Endothelial cell of umbilical vein (primary cell): ENCODE measurements around the gene PLA2G4B. TPM values are rescaled to one million over a fixed set of nuclear protein-coding genes. Genes with fewer than 3 reads are reported as not detected.

Source experiments
- BruUV-seq: library from RNA; stranded (reverse); fragments of 400-500 nt; replicated peaks from 2 replicates; lab custom pipeline; 2021; lab: Mats Ljungman, UMichigan
- CTCF ChIA-PET: fragments of 300-600, 350-600 bp; sonication (Branson Sonifier 250); formaldehyde crosslinking; loops from one replicate; lab custom pipeline; 2021; ENCODE audit warnings: antibody characterized with exemption, inconsistent platforms; lab: Charles Lee
- POLR2A ChIA-PET: fragments of 300-600, 350-600 bp; sonication (Branson Sonifier 250); formaldehyde crosslinking; loops from one replicate; lab custom pipeline; 2021; ENCODE audit warnings: antibody characterized with exemption, inconsistent platforms; lab: Charles Lee
- DNase-seq: peaks from one replicate; pipeline ENCODE4 v3.0.0-alpha.2; 2011; ENCODE audit warnings: low read depth, low spot score
- FAIRE-seq: peaks from 2 replicates; lab custom pipeline; 2011; peaks lifted over from hg19 to GRCh38; lab: Jason Lieb, UNC
- H2AFZ ChIP-seq: 2 replicates; pipeline ENCODE4 v1.6.0; 2012; ENCODE audit warnings: low read depth, low read length, control low read depth, inconsistent platforms
- H3K27ac ChIP-seq: 2 replicates; pipeline ENCODE4 v1.5.1; 2011; ENCODE audit warnings: low read depth, mild to moderate bottlenecking, control low read depth, low read length, moderate library complexity; ENCODE audit not compliant: insufficient read depth
- H3K27me3 ChIP-seq, 2 experiments: 2 replicates each; pipeline versions ENCODE4 v1.6.0 to v1.6.1; 2011; ENCODE audit warnings: low read length in 2 of 2, mixed read lengths in 1 of 2; ENCODE audit not compliant: control insufficient read depth in 2 of 2, insufficient read depth in 2 of 2
- H3K36me3 ChIP-seq, 2 experiments: 2 replicates in 1 of 2; 3 replicates in 1 of 2; pipeline ENCODE4 v1.5.1; 2011; ENCODE audit warnings: low read length in 2 of 2, mild to moderate bottlenecking in 1 of 2, moderate library complexity in 1 of 2; ENCODE audit not compliant: control insufficient read depth in 2 of 2, insufficient read depth in 2 of 2; ENCODE audit errors: extremely low read depth in 1 of 2
- H3K4me1 ChIP-seq: 3 replicates; pipeline ENCODE4 v1.5.1; 2011; ENCODE audit warnings: mild to moderate bottlenecking, low read length; ENCODE audit not compliant: control insufficient read depth, insufficient read depth; ENCODE audit errors: extremely low read depth
- H3K4me2 ChIP-seq: 2 replicates; pipeline ENCODE4 v1.6.1; 2011; ENCODE audit warnings: low read length, control low read depth, mixed read lengths; ENCODE audit not compliant: insufficient read depth
- H3K4me3 ChIP-seq, 3 experiments: fragments of 200-600 bp in 1 of 3; sonication (generic), shearing (Covaris generic) in 1 of 3; replicated peaks in 1 of 3; 2 replicates each; pipeline ENCODE4 v1.5.1; 2011 to 2016; ENCODE audit warnings: control low read depth in 3 of 3, low read length in 3 of 3, mild to moderate bottlenecking in 2 of 3, inconsistent platforms in 1 of 3, low read depth in 1 of 3, moderate library complexity in 1 of 3; ENCODE audit not compliant: insufficient read depth in 1 of 3
- H3K79me2 ChIP-seq: 2 replicates; pipeline ENCODE4 v1.6.0; 2012; ENCODE audit warnings: low read length, inconsistent platforms; ENCODE audit not compliant: control insufficient read depth, insufficient read depth
- H3K9ac ChIP-seq: replicated peaks from 2 replicates; pipeline ENCODE3; 2011; ENCODE audit warnings: low read length, control low read depth; ENCODE audit not compliant: insufficient read depth; ENCODE audit errors: extremely low read depth
- H3K9me1 ChIP-seq: replicated peaks from 3 replicates; pipeline ENCODE4 v1.6.0; 2011; ENCODE audit warnings: mild to moderate bottlenecking, low read length; ENCODE audit not compliant: control insufficient read depth, insufficient read depth; ENCODE audit errors: extremely low read depth
- H3K9me3 ChIP-seq: replicated peaks from 2 replicates; pipeline ENCODE4 v1.5.1; 2012; ENCODE audit warnings: low read length, inconsistent platforms; ENCODE audit not compliant: control insufficient read depth, insufficient read depth
- H4K20me1 ChIP-seq: replicated peaks from 2 replicates; pipeline ENCODE3; 2011; ENCODE audit warnings: mild to moderate bottlenecking, low read length; ENCODE audit not compliant: control insufficient read depth, insufficient read depth; ENCODE audit errors: extremely low read depth
- EZH2 ChIP-seq: IDR thresholded peaks from 2 replicates; pipeline ENCODE4 v1.6.1; 2012; ENCODE audit warnings: borderline replicate concordance, low read depth, mild to moderate bottlenecking, moderate library complexity, low read length, inconsistent platforms; ENCODE audit not compliant: severe bottlenecking
- FOS ChIP-seq: IDR thresholded peaks from 2 replicates; pipeline ENCODE4 v1.6.1; 2011; ENCODE audit warnings: mild to moderate bottlenecking, low read length, moderate library complexity, borderline replicate concordance; ENCODE audit not compliant: insufficient read depth
- GATA2 ChIP-seq: IDR thresholded peaks from 2 replicates; pipeline ENCODE4 v1.7.0; 2011; ENCODE audit warnings: low read depth, mild to moderate bottlenecking, moderate library complexity, mixed read lengths, low read length; ENCODE audit not compliant: insufficient read length, insufficient read depth
- JUN ChIP-seq: IDR thresholded peaks from 2 replicates; pipeline ENCODE4 v1.6.1; 2011; ENCODE audit warnings: borderline replicate concordance, low read depth; ENCODE audit not compliant: insufficient read length, insufficient read depth
- MAX ChIP-seq: IDR thresholded peaks from 2 replicates; pipeline ENCODE4 v1.6.1; 2011; ENCODE audit not compliant: insufficient read depth, insufficient read length
- MYC ChIP-seq: IDR thresholded peaks from one replicate; pipeline ENCODE4 v1.6.1; 2011; ENCODE audit warnings: mild to moderate bottlenecking, low read depth, low read length
- POLR2A ChIP-seq: IDR thresholded peaks from 2 replicates; pipeline ENCODE4 v1.6.1; 2012; ENCODE audit warnings: low read depth, mild to moderate bottlenecking, control low read depth, low read length
- POLR2AphosphoS5 ChIP-seq: IDR thresholded peaks from 2 replicates; pipeline ENCODE4 v1.6.1; 2012; ENCODE audit warnings: low read depth, mild to moderate bottlenecking, control low read depth, low read length, moderate library complexity; ENCODE audit not compliant: insufficient read depth
- dilution Hi-C: fragments of 300-500 bp; cut with MboI; formaldehyde crosslinking; loops from one replicate; pipeline ENCODE4 v1.15.0; 2019; ENCODE audit warnings: low sequenced_read_pairs; ENCODE audit not compliant: extremely low pct_ligation_motif_present
- intact Hi-C: fragments of 100-400 bp; cut with micrococcal nuclease; formaldehyde crosslinking; loops from one replicate; pipeline ENCODE4 v1.10.0; 2022
- polyA plus RNA-seq, 4 experiments: library from polyadenylated mRNA; depleted of rRNA in 3 of 4; stranded (reverse) in 3 of 4; unstranded in 1 of 4; fragments of >200 nt; gene quantifications; 2 replicates each; pipeline versions ENCODE4 v1.2.1 to v1.2.3, GENCODE V29; 2011 to 2012; ENCODE audit warnings: missing spikeins in 1 of 4
- total RNA-seq: library from RNA; stranded (reverse); gene quantifications from 2 replicates; pipeline ENCODE4 v1.2.3, GENCODE V29; 2021
- TF ChIP-seq, protein P1 (sequence below), 2 donors: IDR thresholded peaks; 1 replicate in 1 of 2; 2 replicates in 1 of 2; pipeline ENCODE4 v1.5.1; 2011; ENCODE audit warnings: low read length in 2 of 2, mild to moderate bottlenecking in 2 of 2, moderate library complexity in 2 of 2, control low read depth in 1 of 2, inconsistent platforms in 1 of 2, low read depth in 1 of 2; ENCODE audit not compliant: insufficient read depth in 1 of 2; ENCODE audit errors: extremely low read depth in 1 of 2

Gene PLA2G4B
- total and polyA plus RNA-seq, 2 donors (not counting 3 experiments of a cell fraction or from before 2014, with no cell fraction given): 4.0 to 7.9 TPM

- dilution Hi-C loops (no loop called here), intact Hi-C loops (no loop called here)
- Histone ChIP-seq H2AFZ (no peak overlapping the region), H3K9me1 (no peaks in the 10 kb centered on the region), H3K4me2 (no peak overlapping the region), H4K20me1 (no peaks in the 10 kb centered on the region), H3K27ac (no peak overlapping the region), H3K36me3 (peaks cover 5 to 42% of the 10 kb centered on the region in 2 experiments), H3K79me2 (no peaks in the 10 kb centered on the region), H3K4me3 (no peak overlapping the region), H3K4me1 (no peaks in the 10 kb centered on the region), H3K27me3 (no peaks in the 10 kb centered on the region), H3K9ac (no peak overlapping the region), H3K9me3 (no peaks in the 10 kb centered on the region)
- DNase-seq (no peak), FAIRE-seq (no peak)
- TF ChIP-seq EZH2: no peak
- no peak for TF ChIP-seq MYC
- no peak for TF ChIP-seq FOS
- no peak for TF ChIP-seq POLR2A
- TF ChIP-seq, protein P1, sequence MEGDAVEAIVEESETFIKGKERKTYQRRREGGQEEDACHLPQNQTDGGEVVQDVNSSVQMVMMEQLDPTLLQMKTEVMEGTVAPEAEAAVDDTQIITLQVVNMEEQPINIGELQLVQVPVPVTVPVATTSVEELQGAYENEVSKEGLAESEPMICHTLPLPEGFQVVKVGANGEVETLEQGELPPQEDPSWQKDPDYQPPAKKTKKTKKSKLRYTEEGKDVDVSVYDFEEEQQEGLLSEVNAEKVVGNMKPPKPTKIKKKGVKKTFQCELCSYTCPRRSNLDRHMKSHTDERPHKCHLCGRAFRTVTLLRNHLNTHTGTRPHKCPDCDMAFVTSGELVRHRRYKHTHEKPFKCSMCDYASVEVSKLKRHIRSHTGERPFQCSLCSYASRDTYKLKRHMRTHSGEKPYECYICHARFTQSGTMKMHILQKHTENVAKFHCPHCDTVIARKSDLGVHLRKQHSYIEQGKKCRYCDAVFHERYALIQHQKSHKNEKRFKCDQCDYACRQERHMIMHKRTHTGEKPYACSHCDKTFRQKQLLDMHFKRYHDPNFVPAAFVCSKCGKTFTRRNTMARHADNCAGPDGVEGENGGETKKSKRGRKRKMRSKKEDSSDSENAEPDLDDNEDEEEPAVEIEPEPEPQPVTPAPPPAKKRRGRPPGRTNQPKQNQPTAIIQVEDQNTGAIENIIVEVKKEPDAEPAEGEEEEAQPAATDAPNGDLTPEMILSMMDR (IDR thresholded peaks at IDR 0.05; ENCODE audit: extremely low read depth in 1 of 2, insufficient read depth in 1 of 2, low read depth in 1 of 2, low read length in 2 of 2): no peak
- no peak for TF ChIP-seq JUN
- no peak for TF ChIP-seq POLR2AphosphoS5
- no peak for TF ChIP-seq MAX
- no peak for TF ChIP-seq GATA2
- POLR2A ChIA-PET: no interaction called here
- no TSS peak for BruUV-seq
- CTCF ChIA-PET: no interaction called here
Observed at GRCh38 chr15:41865490-41866055, 26.9 kb downstream of the PLA2G4B start.
